ENCODE results near the gene FOXC2. TPM values are rescaled to one million over a fixed set of nuclear protein-coding genes. Genes with fewer than 3 reads are reported as not detected.
A peak's percentile ranks its signal among the peaks of the same experiment; 100 is the strongest.

Gene FOXC2
- total and polyA plus RNA-seq, 11 donors = 0.76 to 3.3 (median 1.4) TPM

DNA sequence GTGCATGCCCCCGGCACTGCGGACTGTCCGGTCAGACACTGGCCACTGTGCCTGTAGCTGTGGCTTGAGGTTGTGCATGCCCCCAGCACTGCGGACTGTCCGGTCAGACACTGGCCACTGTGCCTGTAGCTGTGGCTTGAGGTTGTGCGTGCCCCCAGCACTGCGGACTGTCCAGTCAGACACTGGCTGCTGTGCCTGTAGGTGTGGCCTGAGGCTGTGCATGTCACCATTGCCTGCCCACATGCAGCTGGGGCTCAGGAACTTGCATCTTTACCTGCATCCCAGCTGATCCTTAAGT is 16.8 kb upstream of the FOXC2 start:
- intact Hi-C loops (cut with DNase I) = no loop called here
- TF ChIP-seq POLR2A (IDR thresholded peaks at IDR 0.05) = no peak
- TF ChIP-seq, protein P1, sequence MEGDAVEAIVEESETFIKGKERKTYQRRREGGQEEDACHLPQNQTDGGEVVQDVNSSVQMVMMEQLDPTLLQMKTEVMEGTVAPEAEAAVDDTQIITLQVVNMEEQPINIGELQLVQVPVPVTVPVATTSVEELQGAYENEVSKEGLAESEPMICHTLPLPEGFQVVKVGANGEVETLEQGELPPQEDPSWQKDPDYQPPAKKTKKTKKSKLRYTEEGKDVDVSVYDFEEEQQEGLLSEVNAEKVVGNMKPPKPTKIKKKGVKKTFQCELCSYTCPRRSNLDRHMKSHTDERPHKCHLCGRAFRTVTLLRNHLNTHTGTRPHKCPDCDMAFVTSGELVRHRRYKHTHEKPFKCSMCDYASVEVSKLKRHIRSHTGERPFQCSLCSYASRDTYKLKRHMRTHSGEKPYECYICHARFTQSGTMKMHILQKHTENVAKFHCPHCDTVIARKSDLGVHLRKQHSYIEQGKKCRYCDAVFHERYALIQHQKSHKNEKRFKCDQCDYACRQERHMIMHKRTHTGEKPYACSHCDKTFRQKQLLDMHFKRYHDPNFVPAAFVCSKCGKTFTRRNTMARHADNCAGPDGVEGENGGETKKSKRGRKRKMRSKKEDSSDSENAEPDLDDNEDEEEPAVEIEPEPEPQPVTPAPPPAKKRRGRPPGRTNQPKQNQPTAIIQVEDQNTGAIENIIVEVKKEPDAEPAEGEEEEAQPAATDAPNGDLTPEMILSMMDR (IDR thresholded peaks at IDR 0.05) = no peak
- Histone ChIP-seq H3K27ac (no peak overlapping the region), H3K4me1 (peaks cover 0 to 15% (median 7%) of the 10 kb centered on the region in 12 donors), H3K4me3 (no peak overlapping the region), H3K36me3 (peaks cover 0 to 68% (median 54%) of the 10 kb centered on the region in 9 donors), H3K27me3 (no peaks in the 10 kb centered on the region), H3K9me3 (no peaks in the 10 kb centered on the region)
- WGBS, 4 donors = 95 to 100% (median 96%) methylated on average over 3 to 7 of the region's 7 CpGs; no CpG with 5 or more reads in 1 of the 4 donors
- no peak for ATAC-seq
- no peak for DNase-seq

DNA sequence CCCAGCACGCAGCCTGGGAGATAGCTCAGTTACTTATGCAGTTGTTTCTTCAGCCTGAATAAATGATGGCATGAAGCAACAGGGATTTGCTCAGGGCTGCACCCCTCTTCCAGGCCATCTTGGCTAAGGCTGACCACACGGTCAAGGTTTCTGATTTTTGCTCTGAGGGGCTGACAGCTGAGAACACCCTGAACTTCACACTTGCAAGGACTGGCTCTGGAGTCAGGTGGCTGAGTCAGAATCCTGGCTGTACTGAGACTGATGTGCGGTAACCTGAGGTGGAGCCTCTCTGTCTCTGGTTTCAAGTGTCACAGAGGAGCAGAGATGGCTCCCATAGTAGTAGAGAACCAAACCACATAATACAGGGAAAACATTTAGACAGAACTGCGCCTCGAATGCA is 16.3 kb upstream of the FOXC2 start:
- ATAC-seq = no peak
- peaks cover 0 to 15% (median 7%) of the 10 kb centered on the region in 12 donors for H3K4me1 ChIP-seq
- WGBS, 4 donors = 88 to 96% (median 92%) methylated on average over 5 of the region's 5 CpGs
- TF ChIP-seq POLR2A (IDR thresholded peaks at IDR 0.05) = no peak
- TF ChIP-seq, protein P1 (IDR thresholded peaks at IDR 0.05) = no peak
- peaks cover 0 to 63% (median 54%) of the 10 kb centered on the region in 9 donors for H3K36me3 ChIP-seq
- no peaks in the 10 kb centered on the region for H3K9me3 ChIP-seq
- H3K27ac ChIP-seq = no peak overlapping the region
- intact Hi-C loops (cut with DNase I) = no loop called here
- H3K27me3 ChIP-seq = no peaks in the 10 kb centered on the region
- H3K4me3 ChIP-seq = no peak overlapping the region
- no peak for DNase-seq

DNA sequence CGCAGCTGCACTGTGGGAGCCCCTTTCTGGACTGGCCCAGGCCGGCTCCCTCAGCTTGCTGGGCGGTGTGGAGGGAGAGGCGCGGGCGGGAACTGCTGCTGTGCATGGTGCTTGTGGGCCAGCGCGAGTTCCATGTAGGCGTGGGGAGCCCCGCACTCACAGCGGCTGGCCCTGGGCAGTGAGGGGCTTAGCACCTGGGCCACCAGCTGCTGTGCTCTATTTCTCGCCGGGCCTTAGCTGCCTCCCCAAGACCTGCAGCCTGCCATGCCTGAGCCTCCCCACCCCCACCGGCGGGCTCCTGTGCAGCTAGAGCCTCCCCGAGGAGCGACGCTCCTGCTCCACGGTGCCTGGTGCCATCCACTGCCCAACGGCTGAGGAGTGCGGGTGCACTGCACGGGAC is 13.3 kb upstream of the FOXC2 start:
- intact Hi-C loops (cut with DNase I) = no loop called here
- Histone ChIP-seq H3K27me3 (peaks cover 0 to 9% (median 0%) of the 10 kb centered on the region in 9 donors), H3K9me3 (no peaks in the 10 kb centered on the region), H3K27ac (no peak overlapping the region), H3K36me3 (peaks cover 0 to 33% (median 31%) of the 10 kb centered on the region in 9 donors), H3K4me3 (no peak overlapping the region), H3K4me1 (peaks cover 0 to 15% (median 11%) of the 10 kb centered on the region in 12 donors)
- DNase-seq (no peak), ATAC-seq (no peak)
- 93 to 97% (median 96%) methylated on average over 10 to 22 of the region's 22 CpGs for WGBS, 4 donors
- TF ChIP-seq, protein P1 (IDR thresholded peaks at IDR 0.05) = no peak
- TF ChIP-seq POLR2A (IDR thresholded peaks at IDR 0.05) = no peak

DNA sequence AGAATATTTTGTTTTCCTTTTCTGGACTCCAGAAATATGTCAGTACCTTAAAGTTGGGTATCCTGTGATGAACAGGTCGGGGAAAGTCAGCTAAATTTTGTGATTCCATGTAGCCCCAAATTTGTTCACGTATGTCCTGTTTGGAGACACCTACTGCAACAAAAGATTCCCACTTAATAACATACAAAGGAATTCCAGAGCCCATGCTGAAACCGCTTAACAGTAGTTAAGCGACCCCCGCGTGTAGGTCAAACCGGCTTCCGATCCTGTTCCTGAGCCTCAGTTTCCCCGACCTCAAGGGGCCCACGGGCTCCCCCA is 12.1 kb upstream of the FOXC2 start:
- peaks cover 0 to 15% (median 0%) of the 10 kb centered on the region in 9 donors for H3K27me3 ChIP-seq
- 8 to 12% (median 9%) methylated on average over 10 of the region's 10 CpGs for WGBS, 4 donors
- TF ChIP-seq, protein P1 (IDR thresholded peaks at IDR 0.05) = no peak
- ATAC-seq = no peak
- peaks cover 0 to 26% (median 22%) of the 10 kb centered on the region in 9 donors for H3K36me3 ChIP-seq
- H3K9me3 ChIP-seq = no peaks in the 10 kb centered on the region
- H3K27ac ChIP-seq = peak overlapping the region; percentile 61 to 93 (median 86)
- H3K4me3 ChIP-seq = peak overlapping the region; percentile 55 to 100 (median 92)
- peaks cover 0 to 15% (median 11%) of the 10 kb centered on the region in 12 donors for H3K4me1 ChIP-seq
- intact Hi-C loops (cut with DNase I) = no loop called here
- DNase-seq = no peak

Data from heart left ventricle (tissue), 16 donors.